Measurements from ENCODE around the gene PDCD10.

The PDCD10 gene

DNA sequence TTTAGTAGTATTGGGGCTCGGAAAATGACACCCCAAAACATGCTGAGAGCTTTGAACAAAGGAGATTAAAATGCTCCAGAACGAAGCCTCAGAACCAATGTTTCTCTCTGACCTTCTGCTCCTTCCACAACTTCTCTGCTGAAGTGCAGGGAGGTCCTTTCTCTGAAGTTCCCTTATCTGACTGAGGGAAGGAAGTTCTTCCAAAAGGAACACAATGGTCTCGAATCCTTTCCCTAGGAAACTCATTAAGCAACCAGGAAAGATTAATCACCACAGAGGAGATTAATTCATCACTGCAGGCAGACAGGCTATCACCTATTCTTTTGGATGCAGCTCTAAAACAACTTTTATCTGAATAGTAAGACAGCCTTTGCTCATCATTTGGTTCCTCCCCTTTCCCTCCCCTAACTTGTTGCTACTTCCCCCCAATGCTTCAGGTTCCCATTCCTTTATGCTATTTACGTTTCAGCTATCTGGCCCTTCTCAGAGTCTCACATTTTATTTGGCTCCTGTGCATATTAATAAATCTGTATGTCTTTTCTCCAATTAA, 62.7 kb downstream of the PDCD10 start:
- DNase-seq: no peak

GRCh38 chr3:167669699-167670098, 65.0 kb downstream of the PDCD10 start:
- DNase-seq: no peak

GRCh38 chr3:167668651-167669050, 66.0 kb downstream of the PDCD10 start:
- no peak for DNase-seq

GRCh38 chr3:167666563-167666962, 68.1 kb downstream of the PDCD10 start:
- no peak for DNase-seq

DNA sequence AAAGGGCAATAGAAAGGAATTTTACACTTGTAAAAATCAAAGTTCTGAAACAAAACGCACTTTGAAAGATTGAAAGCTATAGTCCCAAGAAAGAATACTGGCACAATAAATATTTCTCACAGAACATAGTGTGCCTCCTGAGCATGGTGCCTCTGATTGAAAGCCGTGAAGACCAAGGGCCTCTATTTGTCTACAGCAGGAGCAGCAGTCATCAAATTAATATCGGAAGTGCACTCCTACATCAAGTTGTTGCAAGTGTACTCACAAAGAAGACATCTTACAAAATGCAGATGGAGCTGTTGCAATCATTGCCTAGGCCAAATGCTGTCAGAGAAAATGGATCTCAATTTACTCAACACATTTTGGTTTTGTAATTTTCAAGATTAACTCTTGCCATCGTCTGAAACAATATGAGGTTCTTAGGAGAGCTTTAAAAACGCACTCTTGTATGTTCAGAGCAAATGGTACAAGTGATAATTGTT, 71.7 kb downstream of the PDCD10 start:
- no peak for DNase-seq

GRCh38 chr3:167657684-167658225, 76.9 kb downstream of the PDCD10 start:
- no peak for DNase-seq

DNA sequence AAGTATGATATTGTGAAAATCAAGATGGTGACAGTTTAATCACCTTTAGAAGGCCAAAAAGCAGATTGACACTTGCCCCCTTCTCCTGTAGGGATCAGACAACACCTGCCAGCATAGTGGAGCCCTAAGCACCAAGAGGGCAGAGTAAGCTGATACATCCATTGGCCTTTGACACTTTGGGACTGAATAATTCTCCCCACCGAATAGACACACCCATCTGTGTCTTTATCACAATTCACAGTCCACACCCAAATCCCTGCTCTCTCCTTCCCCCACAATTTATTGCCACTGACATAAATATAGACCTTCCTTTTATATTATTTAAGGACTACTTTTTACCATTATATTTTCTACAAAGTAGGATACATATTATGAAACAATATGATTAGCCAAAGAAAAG, 77.9 kb downstream of the PDCD10 start:
- DNase-seq: no peak

DNA sequence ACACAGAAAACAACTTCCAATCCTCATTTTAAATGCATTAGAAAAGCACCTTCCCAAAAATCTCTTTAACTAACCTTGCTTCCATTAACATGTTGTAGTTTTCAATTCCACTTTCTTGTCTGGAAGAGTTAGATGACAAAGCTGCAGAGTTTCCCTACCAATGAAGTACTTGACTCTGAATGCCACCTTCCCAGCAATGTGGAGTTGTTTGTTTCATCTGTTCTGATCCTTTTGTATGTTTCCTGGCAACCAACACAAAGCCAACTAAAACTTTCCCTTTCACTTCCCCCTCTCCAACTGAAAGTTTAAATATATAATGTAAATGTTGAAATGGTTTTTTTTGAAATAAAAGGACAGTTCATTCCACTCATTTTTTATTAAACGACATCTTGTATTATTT, 80.9 kb downstream of the PDCD10 start, which contains the start of gene WDR49:
WDR49 (minus strand) TSS at position 183 of the 400 bp plus-strand sequence. CDS start 517 bp downstream, outside the sequence.
- DNase-seq: no peak

- DNase-seq: no peak
Observed at GRCh38 chr3:167653155-167653554, 81.5 kb downstream of the PDCD10 start.

GRCh38 chr3:167651826-167652225, 82.9 kb downstream of the PDCD10 start:
- DNase-seq: no peak

DNA sequence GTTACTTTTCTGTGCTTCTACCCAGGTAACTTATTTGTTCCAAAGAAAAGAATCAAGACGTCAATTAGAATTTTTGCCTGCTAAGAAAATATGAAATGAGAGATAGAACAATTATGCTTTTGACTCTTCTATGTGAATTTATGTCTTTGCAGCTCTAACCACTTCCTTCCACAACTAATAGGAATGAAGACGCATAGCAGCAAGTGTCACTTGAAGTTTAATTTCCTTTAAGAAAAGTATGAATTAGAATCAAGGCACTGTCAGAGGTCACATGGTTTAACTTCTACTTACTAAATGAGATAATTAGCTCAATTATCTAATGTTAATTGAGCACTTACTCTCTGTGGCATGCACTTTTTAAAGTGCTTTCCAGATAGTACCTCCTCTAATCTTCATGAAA, 84.2 kb downstream of the PDCD10 start:
- no peak for DNase-seq

DNA sequence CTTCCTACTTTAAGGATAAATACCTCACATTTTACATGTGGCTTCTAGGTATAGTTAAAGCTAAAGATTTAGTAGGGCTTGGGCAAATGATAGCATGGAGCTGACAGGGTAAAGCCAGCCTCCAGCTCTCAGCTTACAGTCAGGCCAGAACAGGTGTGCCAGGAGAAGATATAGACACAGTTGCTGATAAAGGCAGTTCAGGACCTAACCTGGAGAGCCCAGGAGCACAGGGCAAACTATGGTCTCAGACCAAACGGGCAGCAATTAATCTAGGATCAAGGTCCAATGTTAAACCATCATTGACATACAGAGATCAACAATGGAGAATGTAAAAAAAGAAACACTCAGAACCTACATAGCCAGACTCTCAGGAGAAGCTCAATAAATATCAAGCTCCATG, 84.9 kb downstream of the PDCD10 start:
- DNase-seq: no peak

- no peak for DNase-seq
Observed at GRCh38 chr3:167644611-167645010, 90.1 kb downstream of the PDCD10 start.

All from stimulated activated CD4-positive, alpha-beta T cell treated with anti-CD3 and anti-CD28 coated beads, Interleukin-2, amount 100 ng/mL, for 48 hours (primary cell).